ENCODE measurements around the gene IVD.

IVD gene

GRCh38 chr15:40436892-40437751 is 31.5 kb downstream of the IVD start:
- in situ Hi-C loops (cut with HindIII; ENCODE audit: low pct_ligation_motif_present, low sequenced_read_pairs), result no loop called here
- Histone ChIP-seq H3K27me3 (replicated peaks) (peaks cover 42% of the 10 kb centered on the region), H3K4me3 (ENCODE audit: low read depth, low read length) (no peak overlapping the region), H3K36me3 (replicated peaks) (no peaks in the 10 kb centered on the region), H3K27ac (no peak overlapping the region)
- DNase-seq, result no peak
- TF ChIP-seq, protein P1, sequence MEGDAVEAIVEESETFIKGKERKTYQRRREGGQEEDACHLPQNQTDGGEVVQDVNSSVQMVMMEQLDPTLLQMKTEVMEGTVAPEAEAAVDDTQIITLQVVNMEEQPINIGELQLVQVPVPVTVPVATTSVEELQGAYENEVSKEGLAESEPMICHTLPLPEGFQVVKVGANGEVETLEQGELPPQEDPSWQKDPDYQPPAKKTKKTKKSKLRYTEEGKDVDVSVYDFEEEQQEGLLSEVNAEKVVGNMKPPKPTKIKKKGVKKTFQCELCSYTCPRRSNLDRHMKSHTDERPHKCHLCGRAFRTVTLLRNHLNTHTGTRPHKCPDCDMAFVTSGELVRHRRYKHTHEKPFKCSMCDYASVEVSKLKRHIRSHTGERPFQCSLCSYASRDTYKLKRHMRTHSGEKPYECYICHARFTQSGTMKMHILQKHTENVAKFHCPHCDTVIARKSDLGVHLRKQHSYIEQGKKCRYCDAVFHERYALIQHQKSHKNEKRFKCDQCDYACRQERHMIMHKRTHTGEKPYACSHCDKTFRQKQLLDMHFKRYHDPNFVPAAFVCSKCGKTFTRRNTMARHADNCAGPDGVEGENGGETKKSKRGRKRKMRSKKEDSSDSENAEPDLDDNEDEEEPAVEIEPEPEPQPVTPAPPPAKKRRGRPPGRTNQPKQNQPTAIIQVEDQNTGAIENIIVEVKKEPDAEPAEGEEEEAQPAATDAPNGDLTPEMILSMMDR (IDR thresholded peaks at IDR 0.05; ENCODE audit: low read depth, low read length, missing control alignments), result no peak

DNA sequence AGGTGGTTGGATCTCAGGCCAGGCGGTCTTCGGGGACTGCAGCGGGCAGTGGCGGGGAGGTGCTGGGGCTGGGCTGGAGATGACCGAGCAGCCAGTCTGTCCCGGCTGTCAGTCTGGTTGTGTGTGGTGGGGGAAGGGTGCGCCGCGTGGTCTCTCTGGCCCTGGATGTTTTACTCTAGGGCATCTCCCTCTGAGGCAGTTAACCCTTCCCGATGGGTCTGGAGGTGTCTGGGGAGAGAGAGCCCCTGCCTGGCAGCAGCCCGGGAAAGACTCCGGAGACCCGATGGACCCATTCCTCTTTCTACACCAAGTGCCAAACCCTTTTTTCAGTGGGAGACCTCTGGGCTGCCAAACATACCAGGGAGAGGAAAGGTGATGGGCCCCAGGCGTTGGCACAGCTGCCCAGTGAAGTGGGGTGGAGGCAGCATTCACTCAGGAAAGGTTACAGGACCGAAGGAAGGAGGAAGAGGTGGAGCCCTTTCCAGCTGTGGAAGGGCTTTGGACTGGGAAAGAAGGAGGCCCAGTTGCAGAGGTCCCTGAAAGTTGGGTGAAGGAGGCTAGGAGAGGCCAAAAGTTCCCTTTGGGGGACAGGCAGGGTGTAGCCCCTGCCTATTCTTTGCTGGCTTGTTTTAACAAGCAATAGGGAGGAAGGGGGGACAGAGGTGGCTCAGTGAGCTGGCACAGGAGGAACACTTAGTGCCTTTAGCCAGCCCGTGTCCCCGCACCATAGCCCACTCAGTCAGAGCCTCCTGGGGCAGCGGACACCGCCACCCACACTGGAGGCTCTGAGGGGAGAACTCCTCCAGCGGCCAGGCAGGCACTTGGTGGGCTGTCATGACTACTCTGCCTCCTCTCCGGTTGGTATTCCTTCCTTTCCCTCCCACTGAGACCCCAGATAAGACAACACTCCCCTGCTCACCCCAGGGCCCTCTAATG is 32.4 kb downstream of the IVD start:
- Histone ChIP-seq H3K27ac (no peak overlapping the region), H3K36me3 (replicated peaks) (no peaks in the 10 kb centered on the region), H3K27me3 (replicated peaks) (peaks cover 42% of the 10 kb centered on the region), H3K4me3 (ENCODE audit: low read depth, low read length) (no peak overlapping the region)
- in situ Hi-C loops (cut with HindIII; ENCODE audit: low pct_ligation_motif_present, low sequenced_read_pairs), result no loop called here
- TF ChIP-seq, protein P1 (IDR thresholded peaks at IDR 0.05; ENCODE audit: low read depth, low read length, missing control alignments), result no peak
- DNase-seq, result no peak

DNA sequence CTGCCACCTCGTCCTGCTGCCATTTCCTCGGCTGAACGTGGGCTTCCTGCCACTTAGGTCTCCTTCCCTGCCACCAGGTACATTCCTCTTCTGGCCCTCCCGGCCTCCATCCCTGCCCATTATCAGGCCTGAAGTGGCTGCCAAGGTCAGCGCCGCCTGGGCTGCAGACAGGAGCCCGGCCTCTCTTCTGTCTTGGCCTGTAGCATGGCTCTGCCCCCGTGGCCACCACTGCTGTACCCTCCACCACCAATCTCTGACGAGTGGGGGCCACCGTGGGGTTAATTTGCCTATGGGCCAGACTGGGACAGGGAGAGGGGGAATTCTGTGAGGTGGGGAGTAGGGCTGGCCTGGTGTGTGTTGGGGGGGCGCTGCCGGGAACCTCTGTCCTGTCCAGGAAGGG is 33.1 kb downstream of the IVD start:
- no peak overlapping the region for H3K27ac ChIP-seq
- peaks cover 41% of the 10 kb centered on the region for H3K27me3 ChIP-seq (replicated peaks)
- H3K36me3 ChIP-seq (replicated peaks), result no peaks in the 10 kb centered on the region
- in situ Hi-C loops (cut with HindIII; ENCODE audit: low pct_ligation_motif_present, low sequenced_read_pairs), result no loop called here
- no peak for DNase-seq
- TF ChIP-seq, protein P1 (IDR thresholded peaks at IDR 0.05; ENCODE audit: low read depth, low read length, missing control alignments), result no peak
- H3K4me3 ChIP-seq (ENCODE audit: low read depth, low read length), result no peak overlapping the region

GRCh38 chr15:40439461-40439959 is 33.9 kb downstream of the IVD start:
- in situ Hi-C loops (cut with HindIII; ENCODE audit: low pct_ligation_motif_present, low sequenced_read_pairs), result no loop called here
- Histone ChIP-seq H3K27ac (no peak overlapping the region), H3K27me3 (replicated peaks) (peaks cover 35% of the 10 kb centered on the region), H3K4me3 (ENCODE audit: low read depth, low read length) (peak overlapping the region; percentile 50), H3K36me3 (replicated peaks) (no peaks in the 10 kb centered on the region)
- DNase-seq, result no peak
- TF ChIP-seq, protein P1 (IDR thresholded peaks at IDR 0.05; ENCODE audit: low read depth, low read length, missing control alignments), result no peak

- H3K27ac ChIP-seq, result no peak overlapping the region
- no peaks in the 10 kb centered on the region for H3K36me3 ChIP-seq (replicated peaks)
- in situ Hi-C loops (cut with HindIII; ENCODE audit: low pct_ligation_motif_present, low sequenced_read_pairs), result no loop called here
- H3K4me3 ChIP-seq (ENCODE audit: low read depth, low read length), result peak overlapping the region; percentile 50
- peak; percentile 29 for DNase-seq
- H3K27me3 ChIP-seq (replicated peaks), result peaks cover 29% of the 10 kb centered on the region
- TF ChIP-seq, protein P1 (IDR thresholded peaks at IDR 0.05; ENCODE audit: low read depth, low read length, missing control alignments), result peak; percentile 1
These were observed 34.6 kb downstream of the IVD start for GRCh38 chr15:40439960-40440742.
